NCI-H128 (cell line): ENCODE measurements around the gene WASF3.
"Not testable (repeated sequence)": the region's sequence is repeated elsewhere in the genome, so short reads cannot be mapped to it uniquely, and the experiment has no call there.

ENCODE experiments used
- DNase-seq: peaks from one replicate; lab custom pipeline; 2025; ENCODE audit not compliant: unreplicated experiment; lab: John Stamatoyannopoulos, UW

Gene WASF3

DNA sequence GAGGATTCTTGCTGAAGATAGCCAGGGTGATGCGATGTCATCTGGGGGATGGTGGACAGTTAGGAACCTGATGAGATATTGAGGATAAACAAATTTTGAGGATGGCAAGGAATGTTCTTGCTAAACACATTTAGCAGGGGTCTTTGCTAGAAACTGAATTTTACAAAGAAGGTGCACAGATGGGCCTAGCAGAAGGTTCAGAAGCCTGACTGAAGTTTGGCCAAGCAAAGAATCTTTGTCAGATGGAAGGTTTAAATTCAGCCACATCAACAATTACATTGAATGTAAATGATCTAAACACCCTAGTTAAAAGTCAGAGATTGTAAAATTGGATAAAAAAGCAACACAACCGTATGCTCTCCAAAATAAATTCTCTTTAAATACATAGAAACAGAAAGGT, 68.8 kb downstream of the WASF3 start:
- no peak for DNase-seq

DNA sequence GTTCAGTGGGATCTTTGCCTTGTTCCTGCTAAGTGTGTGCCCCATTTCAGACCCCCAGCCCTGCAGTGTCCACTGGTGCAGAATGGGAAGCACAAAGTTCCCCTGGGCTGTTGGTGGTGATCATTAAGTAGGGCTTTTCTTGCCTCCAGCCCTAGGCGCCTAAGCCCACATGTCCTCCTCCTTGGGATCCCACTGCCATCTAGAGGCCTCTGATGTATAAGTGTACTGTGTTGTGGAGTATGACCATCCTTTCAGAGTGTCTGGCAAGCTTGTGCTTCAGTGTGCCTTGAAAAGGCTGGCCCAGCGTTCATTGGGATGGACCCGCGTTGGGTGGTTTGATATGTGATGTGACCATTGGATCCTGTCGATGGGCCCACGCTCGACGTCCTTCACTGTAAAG, 71.2 kb downstream of the WASF3 start:
- DNase-seq = no peak

DNA sequence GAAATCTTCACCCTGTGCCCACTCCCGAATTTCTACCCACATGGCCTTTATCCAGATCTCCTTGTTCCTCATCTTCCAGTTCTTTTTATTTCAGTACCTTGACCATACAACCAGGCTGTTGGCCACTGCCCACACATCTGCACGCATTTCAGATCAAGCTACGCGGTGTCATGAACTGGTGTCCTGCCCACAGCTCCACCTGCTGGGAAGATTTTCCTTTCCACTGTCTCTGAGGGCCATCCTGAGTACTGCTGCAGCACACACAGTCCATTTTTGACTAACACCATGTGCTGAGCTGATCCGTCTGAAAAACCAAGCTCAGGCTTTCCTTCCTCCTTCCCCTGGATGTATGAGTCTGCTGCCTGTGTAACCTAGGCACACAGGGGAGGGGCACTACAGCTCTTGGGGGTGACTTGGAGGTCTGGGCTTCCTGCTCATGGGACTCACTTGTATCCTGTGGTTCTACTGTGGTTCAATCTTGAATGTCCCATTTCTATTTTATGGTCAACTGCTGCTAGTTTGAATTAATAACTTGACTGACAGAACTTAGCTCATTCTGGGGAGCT, 71.9 kb downstream of the WASF3 start:
- DNase-seq = no peak

DNA sequence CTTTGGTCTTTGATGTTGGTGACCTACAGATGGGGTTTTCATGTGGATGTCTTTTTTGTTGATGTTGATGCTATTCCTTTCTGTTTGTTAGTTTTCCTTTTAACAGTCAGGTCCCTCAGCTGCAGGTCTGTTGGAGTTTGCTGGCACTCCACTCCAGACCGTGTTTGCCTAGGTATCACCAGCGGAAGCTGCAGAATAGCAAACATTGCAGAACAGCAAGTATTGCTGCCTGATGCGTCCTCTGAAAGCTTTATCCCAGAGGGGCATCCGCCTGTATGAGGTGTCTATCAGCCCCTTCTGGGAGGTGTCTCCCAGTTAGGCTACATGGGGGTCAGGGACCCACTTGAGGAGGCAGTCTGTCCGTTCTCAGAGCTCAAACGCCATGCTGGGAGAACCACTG, 78.2 kb downstream of the WASF3 start:
- DNase-seq = not testable (repeated sequence)

DNA sequence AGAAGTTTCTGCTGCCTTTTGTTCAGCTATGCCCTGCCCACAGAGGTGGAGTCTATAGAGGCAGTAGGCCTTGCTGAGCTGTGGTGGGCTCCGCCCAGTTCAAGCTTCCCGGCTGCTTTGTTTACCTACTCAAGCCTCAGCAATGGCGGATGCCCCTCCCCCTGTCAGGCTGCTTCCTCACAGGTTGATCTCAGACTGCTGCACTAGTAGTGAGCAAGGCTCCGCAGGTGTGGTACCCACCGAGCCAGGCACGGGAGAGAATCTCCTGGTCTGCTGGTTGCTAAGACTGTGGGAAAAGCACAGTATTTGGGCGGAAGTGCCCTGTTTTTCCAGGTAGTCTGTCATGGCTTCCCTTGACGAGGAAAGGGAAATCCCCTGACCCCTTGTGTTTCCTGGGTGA, 78.6 kb downstream of the WASF3 start:
- DNase-seq = not testable (repeated sequence)

DNA sequence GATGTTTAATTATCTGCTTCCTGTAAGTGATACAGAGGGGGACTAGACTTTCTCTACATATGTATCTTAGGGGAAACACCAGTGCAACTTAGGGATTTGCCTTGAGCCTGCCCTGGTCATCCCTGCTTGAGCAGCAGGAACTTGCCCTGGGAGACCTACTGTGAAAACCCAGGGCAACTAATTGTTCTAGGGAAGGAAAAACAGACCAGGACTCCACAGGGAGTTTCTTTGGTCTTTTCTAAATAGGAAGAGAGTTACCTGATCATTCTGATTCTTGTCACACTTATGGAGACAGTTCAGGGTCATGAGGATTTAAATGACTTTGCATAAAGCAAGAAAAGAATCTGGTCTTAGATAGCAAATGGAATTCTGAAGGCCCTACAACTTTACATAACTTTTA, 89.1 kb downstream of the WASF3 start:
- no peak for DNase-seq

DNA sequence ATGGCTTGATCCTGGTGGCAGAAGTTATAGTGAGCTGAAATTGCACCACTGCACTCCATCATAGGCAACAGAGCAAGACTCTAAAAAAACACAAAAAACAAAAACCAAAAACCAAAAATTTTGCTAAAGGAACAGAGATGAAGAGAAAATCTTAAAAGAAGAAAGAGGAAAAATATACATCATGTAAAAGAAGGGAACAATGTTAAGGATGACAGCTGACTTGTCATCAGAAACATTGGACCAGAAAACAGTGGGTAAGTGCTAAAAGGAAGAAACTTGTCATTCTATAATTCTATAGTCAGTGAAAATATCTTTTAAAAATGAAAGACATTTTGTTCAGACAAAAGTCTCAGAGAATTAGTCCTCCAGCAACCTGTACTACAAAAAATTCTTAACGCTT, 93.8 kb downstream of the WASF3 start:
- no peak for DNase-seq

DNA sequence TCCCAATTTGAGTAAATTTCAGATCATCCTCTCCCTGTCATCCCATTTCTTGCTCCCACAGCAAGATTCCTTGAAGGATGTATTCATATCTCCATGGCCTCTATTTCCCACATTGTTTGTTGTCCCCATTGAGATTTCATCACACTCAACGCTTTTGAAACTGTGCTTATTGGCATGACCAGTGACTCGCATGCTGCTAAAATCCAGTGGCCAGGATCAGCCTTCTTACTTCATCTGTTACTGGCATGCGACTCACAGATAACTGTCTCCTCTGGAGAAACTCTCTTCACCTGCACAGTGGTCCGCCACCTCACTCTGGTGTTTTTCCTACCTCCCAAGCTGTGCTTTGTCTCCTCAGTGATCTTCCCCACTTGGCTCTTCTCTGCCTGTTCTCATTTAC, 95.8 kb downstream of the WASF3 start:
- DNase-seq = no peak

DNA sequence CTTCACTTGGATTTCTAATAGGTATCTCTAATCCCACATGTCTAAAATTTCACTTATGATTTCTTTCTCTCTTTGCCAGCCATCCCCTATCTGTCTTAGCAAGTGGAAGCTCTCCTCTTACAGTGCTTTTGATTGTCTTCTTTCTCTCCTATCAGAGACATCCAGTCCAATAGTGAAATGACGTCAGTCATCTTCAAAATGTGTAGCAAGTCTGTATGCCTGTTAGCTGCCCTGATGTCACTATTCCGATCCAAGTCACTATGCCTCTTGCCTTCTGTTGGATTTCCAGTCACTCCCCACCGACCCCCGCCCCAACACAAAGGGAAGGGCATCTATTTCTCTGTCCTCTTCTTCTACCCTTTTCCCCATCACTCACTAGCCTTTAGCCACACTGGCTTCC, 96.4 kb downstream of the WASF3 start:
- no peak for DNase-seq

DNA sequence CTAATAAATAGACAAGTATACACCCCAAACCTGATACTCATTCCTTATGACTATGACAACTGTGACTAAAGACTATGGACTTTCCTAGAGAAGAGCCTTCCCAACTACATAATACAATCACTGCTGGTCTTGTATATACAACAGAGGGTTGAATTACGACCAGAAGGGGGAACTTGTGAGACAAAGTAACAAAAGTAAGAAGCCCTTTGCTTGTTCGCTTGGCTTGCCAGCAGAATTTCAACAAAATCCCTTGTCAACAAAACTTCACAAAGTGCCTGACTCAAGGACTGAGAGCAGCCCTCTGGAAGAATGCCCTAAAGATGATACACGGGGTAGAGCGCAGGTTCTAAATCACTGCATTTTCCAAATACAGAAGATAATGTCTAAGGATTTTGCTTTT, 99.4 kb downstream of the WASF3 start:
- DNase-seq = no peak

DNA sequence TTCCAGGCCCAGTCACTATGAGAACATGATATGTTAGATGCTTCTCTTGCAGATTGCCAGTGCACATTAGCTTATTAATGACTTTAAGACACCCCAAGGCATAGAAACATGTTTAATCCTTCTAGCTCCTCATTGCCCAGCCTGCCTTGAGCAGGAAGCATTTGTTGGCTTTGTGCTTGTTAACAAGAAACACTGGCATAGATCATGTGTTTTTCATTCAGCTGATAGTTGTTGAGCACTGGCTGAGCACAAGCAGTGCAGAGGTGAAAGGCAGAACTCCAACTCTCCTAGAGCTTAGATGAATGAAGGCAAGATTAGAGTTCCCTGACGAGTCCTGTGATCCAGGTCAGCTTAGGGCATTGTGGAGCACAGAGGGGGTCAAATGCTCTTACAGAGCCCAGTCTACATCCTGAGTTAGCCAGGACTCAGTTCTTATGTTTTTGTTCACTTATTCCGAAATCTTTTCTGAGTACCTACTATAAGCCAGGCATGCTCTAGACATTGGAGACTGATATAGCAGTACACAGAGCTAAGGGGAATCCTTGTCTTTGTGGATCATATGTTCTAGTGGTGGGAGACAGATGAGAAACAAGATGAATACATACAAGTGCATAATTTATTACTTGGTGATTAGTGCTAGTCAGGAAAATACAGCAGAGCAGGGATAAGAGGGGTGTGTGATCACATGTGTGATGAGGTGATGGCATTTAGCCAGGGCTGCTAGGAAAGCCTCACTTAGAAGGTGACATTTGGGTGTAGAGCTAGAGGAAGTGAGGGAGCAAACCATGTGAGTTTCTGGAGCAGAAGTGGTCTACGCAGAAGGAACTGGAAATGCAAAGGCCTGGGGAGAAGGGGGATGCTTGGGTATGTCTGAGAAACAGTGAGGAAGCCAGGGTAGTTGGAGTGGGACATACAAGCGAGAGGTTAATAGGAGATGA, 101.2 kb downstream of the WASF3 start:
- DNase-seq = no peak

DNA sequence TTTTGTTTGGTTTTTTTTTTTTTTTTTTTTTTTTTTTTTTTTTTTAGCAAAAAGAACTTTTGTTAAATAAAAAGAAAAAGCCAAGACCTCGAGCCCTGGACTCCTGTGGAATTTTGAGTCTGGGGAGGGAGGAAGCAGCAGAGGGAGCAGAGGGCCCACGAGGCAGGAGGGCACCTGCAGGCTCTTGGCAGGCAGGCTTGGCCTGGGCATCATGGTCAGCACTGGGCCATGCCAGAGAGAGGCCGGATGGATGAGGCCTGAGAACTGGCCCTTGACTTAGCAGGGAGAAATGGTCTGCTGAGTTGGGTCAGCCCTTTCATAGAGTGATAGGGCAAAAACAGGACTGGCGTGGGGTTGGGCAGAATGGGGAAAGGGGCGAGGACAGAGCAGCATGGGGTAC, 102.7 kb downstream of the WASF3 start:
- DNase-seq = no peak

DNA sequence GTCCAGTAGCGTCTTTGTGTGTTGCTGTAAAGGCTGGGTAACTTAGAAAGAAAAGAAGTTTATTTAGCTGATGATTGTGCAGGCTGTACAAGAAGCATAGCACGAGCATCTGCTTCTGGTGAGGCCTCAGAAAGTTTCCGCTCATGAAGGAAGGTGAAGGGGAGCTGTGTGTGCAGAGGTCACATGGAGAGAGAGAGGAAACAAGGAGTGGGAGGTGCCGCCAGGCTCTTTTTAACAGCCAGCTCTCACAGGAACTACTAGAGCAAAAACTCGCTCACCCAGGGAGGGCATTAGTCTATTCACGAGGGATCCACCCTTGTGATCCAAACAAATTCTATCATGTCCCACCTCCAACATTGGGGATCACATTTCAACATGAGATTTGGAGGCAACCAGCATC, 103.3 kb downstream of the WASF3 start:
- no peak for DNase-seq

DNA sequence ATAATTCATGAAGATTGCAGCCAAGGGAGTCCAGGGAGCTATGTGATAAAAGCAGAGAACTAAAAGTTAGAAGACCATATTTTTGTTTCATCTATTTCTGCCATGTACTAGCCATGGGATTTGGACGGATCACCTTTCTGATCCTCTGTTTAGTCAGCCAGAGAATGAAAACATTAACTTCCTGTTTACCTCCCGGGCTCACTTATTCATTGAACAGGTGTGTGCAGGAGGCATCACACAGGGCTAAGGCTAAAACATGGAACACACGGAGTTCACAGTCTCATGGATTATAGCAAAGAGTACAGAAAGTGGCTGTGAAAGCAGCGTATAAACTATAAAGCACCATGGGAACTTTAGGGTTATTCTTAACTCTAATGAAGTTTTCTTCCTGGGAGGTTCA, 106.3 kb downstream of the WASF3 start:
- DNase-seq = peak; percentile 24

DNA sequence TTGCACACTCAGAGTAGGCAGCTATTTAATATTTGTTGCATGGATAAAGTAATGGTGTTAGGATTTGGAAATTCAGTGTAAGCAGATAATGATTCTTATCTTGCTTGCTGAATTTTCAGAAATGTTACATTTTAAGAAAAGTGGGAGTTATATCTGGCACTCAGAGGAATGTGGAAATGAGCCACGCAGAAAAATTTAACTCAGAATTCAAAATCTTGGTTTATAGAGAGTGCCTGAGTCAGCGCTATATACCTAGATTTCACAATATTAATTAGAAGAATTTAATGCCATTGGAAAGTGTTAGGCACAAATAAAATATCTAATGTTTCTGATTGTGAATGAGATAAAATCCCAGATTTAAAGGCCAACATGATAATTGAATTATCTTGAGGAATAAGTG, 106.8 kb downstream of the WASF3 start:
- DNase-seq = no peak

DNA sequence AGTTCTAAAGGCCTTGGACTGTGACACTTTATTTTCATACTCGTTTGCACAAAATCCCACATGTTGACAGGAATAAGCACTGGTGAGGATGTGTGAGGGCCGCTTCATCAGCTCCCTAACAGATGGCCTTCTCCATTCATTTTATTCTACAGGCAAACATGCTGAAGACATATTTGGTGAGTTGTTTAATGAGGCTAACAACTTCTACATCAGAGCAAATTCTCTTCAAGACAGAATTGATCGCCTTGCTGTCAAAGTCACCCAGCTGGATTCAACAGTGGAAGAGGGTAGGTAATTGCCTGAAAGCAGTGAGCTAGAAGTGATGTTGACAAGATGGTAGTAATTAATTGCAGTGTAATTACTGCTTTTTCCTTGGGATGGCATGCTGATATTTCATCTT, 107.4 kb downstream of the WASF3 start:
- DNase-seq = no peak

DNA sequence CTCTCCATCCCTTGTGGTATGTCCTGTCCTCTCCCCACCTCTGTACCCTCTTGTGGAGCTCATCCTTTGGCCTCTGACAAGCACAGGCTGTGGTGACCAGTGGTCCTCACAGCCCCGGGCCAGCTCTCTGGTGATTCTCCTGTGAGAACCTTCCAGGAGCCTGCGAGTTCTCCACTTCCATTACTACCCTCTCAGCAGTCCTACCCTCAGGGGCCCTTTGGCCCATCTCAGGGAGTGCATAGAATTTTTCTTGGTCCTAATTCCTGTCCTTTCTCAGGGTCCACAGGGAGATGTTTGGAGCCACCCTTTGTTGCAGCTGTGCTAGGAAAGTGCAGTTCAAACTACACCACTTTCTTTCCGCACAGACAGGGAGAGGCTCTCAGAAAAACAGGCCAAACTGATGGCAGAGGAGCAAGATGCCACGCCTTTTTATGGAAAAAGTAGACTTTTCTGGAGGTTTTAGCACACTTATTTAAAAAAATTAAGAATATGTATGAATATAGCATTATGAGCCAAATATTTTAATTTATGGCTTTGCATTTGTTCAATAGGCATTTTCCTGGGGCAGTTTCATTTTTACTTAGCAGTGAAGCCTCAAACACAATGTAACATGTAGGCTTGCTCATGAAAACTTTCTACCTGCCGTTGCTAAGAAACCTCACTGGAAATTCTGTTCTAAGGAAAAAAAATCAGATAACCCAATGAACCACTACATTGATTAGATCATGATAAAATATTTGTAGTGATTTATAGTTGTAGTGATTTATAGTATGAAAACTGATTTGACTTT, 111.1 kb downstream of the WASF3 start:
- DNase-seq = no peak

DNA sequence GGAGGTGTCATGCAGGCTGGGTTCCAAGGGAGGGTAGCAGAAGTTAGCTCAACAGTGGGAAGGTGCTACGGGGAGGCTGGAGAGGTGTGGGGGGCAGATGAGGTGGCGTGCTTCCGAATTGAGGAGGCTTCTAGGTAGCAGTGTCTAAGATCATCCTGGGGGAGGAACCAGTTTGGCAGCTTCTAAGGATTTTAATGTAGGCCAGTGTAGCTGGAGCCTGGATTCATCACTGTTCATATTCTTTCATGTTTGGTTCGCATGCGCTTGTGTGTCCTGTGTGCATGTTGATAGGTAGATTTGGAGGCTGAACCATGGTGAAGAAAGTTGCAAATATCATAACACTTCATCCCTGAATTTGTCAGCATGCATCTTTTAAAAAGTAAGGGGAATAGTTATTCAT, 116.4 kb downstream of the WASF3 start:
- DNase-seq = no peak

DNA sequence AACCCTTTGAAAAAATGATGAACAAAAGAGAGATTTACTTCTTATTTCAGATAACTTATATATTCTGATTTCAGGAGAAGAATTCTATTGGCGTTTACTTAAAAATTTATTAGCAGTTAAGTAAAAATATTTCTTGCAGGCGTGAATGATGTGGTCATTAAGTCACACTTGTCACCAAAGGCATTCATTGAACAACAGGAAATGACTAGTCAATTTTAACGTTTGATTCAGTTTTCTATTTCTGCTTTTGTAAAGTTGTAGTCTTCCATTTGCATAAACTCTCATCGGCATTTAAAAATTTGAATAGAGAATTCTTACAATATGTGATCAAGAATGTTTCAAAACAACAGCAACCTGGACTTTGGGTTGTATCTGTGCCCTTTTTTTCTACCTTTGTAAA, 119.7 kb downstream of the WASF3 start:
- DNase-seq = no peak

DNA sequence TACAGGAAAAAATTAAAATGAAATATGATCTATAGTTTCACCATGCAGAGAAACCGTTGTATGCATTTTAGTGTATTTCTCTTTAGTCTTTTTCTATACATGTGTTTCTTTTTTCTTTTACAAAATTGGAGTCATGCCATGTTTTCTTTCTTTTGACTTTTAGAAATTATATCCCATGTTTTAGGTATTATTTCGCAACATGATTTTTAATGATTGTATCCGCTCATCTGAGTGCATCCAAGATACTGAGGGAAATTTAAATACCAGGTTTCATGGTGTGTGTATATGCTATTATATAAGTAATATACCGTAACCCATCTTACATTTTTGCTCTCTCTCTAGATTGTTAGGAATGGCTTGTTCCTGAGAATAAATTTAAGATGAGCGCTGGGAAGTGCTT, 120.8 kb downstream of the WASF3 start:
- DNase-seq = no peak

DNA sequence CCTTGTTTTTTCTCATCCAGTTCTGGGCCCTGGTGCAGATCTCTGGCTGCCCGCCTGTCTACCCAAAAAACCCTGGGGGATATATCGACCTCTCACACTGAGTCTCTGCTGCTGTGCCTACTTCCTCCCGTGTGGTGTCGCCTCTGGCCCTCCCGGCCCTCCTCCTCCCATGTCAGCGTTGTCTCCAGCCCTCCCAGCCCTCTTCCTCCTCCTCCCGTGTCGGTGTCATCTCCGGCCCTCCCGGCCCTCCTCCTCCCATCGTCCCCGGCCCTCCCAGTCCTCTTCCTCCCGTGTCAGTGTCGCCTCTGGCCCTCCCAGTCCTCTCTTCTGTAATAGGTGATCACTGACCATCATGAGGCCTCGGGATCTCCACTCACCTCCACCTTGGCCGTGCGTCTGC, 121.3 kb downstream of the WASF3 start:
- no peak for DNase-seq
